Stimulated activated CD4-positive, alpha-beta T cell treated with anti-CD3 and anti-CD28 coated beads, Interleukin-4, amount 100 ng/mL, for 48 hours (primary cell): ENCODE measurements around the gene DAZ4.
"Not testable (repeated sequence)": the region's sequence is repeated elsewhere in the genome, so short reads cannot be mapped to it uniquely, and the experiment has no call there.

Source experiments
- DNase-seq, 2 donors: peaks; one replicate each; pipeline ENCODE4 v3.0.0-alpha.2; 2020; ENCODE audit warnings: low read depth in 2 of 2

Gene DAZ4, protein sequence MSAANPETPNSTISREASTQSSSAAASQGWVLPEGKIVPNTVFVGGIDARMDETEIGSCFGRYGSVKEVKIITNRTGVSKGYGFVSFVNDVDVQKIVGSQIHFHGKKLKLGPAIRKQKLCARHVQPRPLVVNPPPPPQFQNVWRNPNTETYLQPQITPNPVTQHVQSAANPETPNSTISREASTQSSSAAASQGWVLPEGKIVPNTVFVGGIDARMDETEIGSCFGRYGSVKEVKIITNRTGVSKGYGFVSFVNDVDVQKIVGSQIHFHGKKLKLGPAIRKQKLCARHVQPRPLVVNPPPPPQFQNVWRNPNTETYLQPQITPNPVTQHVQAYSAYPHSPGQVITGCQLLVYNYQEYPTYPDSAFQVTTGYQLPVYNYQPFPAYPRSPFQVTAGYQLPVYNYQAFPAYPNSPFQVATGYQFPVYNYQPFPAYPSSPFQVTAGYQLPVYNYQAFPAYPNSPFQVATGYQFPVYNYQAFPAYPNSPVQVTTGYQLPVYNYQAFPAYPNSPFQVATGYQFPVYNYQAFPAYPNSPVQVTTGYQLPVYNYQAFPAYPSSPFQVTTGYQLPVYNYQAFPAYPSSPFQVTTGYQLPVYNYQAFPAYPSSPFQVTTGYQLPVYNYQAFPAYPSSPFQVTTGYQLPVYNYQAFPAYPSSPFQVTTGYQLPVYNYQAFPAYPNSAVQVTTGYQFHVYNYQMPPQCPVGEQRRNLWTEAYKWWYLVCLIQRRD

DNA sequence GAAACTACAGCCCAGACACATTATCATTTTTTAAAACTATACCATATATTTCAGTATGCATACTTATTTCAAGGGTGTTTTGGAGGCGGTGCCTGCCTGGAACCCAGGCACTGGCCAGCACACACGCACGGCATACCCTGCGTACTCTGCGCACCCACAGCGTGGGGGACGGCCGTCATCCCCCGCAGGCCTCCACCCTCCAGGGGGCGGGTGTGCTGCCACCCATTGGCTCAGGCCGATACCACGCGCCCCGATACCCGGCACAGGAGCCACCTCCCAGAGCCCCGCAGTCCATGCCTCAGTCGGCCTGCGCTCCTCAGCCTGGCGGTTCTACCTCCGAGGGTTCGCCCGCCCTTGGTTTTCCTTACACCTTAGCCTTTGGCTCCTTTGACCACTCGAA lies at the start of gene DAZ4:
TSS of gene DAZ4 (plus strand) at position 301 of the 400 bp plus-strand sequence. CDS start 208 bp downstream, outside the sequence.
- DNase-seq: not testable (repeated sequence)

DNA sequence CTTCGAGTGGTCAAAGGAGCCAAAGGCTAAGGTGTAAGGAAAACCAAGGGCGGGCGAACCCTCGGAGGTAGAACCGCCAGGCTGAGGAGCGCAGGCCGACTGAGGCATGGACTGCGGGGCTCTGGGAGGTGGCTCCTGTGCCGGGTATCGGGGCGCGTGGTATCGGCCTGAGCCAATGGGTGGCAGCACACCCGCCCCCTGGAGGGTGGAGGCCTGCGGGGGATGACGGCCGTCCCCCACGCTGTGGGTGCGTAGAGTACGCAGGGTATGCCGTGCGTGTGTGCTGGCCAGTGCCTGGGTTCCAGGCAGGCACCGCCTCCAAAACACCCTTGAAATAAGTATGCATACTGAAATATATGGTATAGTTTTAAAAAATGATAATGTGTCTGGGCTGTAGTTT lies 20.4 kb upstream of the DAZ4 start, which contains the start of gene DAZ3:
TSS of gene DAZ3 (minus strand) at position 101 of the 400 bp plus-strand sequence. CDS start 208 bp downstream, outside the sequence.
- DNase-seq: not testable (repeated sequence)

DNA sequence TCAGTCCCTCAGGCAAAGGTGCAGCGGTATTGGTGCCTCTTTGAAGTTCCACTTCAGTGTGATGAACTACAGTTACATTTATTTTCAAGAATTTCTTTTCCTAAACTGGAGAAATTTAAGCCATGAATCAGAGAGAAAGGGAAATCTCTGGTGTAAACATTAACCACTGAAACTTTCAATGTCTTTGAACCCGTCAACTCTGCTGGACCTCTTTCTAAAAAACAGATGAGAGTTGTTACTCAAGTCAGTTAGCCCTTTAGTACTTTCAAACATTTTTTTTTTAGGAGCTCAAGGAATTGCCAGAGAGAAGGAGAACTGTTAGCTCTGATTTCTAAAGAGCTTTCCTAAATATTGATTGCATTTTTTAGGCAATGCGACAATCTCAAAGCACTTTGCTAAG lies 11.9 kb upstream of the DAZ4 start:
- not testable (repeated sequence) for DNase-seq

DNA sequence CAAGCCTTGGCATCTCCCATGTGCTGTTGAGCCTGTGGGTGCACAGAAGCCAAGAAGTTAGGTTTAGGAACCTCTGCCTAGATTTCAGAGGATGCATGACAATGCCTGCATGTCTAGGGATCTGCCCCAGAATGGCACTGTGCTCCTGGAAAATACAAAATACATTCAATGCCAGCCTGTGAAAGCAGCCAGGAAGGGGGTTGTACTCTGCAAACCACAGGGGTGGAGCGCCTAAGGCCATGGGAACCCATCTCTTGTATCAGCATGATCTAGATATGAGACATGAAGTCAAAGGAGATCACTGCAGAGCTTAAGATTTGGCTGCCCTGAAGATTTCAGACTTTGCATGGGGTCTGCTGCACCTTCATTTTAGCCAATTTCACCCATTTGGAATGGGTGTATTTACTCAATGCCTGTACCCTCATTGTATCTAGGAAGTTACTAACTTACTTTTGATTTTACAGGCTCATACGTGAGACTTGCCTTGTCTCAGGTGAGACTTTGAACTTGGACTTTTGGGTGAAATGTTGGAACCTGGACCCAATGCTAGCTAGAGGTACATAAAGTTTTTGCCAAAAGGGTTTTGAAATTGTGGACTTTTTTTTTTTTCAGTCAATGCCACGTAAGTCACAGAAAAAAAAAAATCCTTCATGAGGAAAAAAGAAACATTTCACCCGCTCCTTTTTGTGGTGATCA lies 9.4 kb upstream of the DAZ4 start:
- not testable (repeated sequence) for DNase-seq

DNA sequence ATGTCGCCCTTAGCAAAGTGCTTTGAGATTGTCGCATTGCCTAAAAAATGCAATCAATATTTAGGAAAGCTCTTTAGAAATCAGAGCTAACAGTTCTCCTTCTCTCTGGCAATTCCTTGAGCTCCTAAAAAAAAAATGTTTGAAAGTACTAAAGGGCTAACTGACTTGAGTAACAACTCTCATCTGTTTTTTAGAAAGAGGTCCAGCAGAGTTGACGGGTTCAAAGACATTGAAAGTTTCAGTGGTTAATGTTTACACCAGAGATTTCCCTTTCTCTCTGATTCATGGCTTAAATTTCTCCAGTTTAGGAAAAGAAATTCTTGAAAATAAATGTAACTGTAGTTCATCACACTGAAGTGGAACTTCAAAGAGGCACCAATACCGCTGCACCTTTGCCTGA lies 8.7 kb upstream of the DAZ4 start:
- not testable (repeated sequence) for DNase-seq
